HG03039 (cell line): ENCODE data around the gene PCDHA10.
"Not testable (repeated sequence)": the region's sequence is repeated elsewhere in the genome, so short reads cannot be mapped to it uniquely, and the experiment has no call there.

Source experiments
- ATAC-seq: cut with Tn5 transposase; IDR thresholded peaks from one replicate; pipeline ENCODE4 v1.9.1; 2021; ENCODE audit warnings: mild to moderate bottlenecking, moderate library complexity; ENCODE audit not compliant: unreplicated experiment

PCDHA10 gene, protein sequence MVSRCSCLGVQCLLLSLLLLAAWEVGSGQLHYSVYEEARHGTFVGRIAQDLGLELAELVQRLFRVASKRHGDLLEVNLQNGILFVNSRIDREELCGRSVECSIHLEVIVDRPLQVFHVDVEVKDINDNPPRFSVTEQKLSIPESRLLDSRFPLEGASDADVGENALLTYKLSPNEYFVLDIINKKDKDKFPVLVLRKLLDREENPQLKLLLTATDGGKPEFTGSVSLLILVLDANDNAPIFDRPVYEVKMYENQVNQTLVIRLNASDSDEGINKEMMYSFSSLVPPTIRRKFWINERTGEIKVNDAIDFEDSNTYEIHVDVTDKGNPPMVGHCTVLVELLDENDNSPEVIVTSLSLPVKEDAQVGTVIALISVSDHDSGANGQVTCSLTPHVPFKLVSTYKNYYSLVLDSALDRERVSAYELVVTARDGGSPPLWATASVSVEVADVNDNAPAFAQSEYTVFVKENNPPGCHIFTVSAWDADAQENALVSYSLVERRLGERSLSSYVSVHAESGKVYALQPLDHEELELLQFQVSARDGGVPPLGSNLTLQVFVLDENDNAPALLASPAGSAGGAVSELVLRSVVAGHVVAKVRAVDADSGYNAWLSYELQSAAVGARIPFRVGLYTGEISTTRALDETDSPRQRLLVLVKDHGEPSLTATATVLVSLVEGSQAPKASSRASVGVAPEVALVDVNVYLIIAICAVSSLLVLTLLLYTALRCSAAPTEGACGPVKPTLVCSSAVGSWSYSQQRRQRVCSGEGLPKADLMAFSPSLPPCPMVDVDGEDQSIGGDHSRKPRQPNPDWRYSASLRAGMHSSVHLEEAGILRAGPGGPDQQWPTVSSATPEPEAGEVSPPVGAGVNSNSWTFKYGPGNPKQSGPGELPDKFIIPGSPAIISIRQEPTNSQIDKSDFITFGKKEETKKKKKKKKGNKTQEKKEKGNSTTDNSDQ

DNA sequence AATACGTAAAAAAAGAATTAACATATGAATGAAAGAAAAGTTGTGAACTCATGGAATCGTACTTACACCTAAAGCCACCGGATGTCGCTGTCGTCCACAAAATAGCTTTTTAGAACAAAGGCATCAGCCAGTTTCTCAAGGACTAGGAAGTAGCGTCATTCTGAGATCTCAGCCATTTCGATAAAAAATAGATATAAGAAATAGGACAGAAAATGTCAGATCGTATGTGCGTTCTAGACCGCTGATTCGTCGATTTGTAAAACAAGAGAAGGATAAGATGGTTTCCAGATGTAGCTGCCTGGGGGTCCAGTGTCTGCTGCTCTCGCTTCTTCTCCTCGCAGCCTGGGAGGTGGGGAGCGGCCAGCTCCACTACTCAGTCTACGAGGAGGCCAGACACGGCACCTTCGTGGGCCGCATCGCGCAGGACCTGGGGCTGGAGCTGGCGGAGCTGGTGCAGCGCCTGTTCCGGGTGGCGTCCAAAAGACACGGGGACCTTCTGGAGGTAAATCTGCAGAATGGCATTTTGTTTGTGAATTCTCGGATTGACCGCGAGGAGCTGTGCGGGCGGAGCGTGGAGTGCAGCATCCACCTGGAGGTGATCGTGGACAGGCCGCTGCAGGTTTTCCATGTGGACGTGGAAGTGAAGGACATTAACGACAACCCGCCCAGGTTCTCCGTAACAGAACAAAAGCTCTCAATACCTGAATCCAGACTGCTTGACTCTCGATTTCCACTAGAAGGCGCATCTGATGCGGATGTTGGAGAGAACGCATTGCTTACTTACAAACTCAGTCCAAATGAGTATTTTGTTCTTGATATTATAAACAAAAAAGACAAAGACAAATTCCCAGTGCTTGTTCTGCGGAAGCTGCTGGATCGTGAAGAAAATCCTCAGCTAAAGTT lies at the start of gene PCDHA10:
Gene PCDHA10 (plus strand): TSS at position 126 of the 903 bp plus-strand sequence. CDS start 152 bp downstream, at position 278.
- ATAC-seq = no peak

DNA sequence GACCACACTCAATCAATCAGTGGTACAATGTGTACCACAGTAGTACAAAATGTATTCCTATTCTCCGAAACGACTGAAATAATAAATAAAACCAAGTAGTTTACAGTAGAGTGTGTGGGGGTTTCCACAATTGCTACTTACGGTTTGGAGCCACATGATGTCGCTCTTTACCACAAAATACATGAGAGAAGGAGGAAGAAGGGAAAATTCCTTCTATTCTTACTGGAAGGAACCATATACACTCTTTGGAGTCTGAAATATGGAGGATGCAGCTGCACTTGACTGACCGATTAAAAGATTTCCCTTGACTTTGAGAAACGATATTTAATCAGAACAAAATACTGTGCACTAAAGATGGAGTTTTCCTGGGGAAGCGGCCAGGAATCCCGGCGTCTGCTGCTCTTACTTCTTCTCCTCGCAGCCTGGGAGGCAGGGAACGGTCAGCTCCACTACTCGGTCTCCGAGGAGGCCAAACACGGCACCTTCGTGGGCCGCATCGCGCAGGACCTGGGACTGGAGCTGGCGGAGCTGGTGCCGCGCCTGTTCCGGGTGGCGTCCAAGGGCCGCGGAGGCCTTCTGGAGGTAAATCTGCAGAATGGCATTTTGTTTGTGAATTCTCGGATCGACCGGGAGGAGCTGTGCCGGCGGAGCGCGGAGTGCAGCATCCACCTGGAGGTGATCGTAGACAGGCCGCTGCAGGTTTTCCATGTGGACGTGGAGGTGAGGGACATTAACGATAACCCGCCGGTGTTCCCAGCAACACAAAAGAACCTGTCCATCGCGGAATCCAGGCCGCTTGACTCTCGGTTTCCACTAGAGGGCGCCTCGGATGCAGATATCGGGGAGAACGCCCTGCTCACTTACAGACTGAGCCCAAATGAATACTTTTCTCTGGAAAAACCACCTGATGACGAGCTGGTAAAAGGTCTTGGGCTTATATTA lies 48.6 kb upstream of the PCDHA10 start, which contains the start of gene PCDHA4:
Gene PCDHA4 (plus strand): TSS at position 235 of the 942 bp plus-strand sequence.
- ATAC-seq = no peak

DNA sequence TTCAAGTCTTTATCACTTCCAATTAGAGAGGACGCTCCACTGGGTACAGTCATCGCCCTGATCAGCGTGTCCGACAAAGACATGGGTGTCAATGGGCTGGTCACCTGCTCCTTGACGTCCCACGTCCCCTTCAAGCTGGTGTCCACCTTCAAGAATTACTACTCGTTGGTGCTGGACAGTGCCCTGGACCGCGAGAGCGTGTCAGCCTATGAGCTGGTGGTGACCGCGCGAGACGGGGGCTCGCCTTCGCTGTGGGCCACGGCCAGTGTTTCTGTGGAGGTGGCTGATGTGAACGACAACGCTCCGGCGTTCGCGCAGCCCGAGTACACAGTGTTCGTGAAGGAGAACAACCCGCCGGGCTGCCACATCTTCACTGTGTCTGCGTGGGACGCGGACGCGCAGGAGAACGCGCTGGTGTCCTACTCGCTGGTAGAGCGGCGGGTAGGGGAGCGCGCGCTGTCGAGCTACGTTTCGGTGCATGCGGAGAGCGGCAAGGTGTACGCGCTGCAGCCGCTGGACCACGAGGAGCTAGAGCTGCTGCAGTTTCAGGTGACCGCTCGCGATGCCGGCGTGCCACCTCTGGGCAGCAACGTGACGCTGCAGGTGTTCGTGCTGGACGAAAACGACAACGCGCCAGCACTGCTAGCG lies 47.3 kb upstream of the PCDHA10 start:
- ATAC-seq = not testable (repeated sequence)

- ATAC-seq = no peak
These were observed 46.8 kb upstream of the PCDHA10 start for GRCh38 chr5:140808889-140809291.

DNA sequence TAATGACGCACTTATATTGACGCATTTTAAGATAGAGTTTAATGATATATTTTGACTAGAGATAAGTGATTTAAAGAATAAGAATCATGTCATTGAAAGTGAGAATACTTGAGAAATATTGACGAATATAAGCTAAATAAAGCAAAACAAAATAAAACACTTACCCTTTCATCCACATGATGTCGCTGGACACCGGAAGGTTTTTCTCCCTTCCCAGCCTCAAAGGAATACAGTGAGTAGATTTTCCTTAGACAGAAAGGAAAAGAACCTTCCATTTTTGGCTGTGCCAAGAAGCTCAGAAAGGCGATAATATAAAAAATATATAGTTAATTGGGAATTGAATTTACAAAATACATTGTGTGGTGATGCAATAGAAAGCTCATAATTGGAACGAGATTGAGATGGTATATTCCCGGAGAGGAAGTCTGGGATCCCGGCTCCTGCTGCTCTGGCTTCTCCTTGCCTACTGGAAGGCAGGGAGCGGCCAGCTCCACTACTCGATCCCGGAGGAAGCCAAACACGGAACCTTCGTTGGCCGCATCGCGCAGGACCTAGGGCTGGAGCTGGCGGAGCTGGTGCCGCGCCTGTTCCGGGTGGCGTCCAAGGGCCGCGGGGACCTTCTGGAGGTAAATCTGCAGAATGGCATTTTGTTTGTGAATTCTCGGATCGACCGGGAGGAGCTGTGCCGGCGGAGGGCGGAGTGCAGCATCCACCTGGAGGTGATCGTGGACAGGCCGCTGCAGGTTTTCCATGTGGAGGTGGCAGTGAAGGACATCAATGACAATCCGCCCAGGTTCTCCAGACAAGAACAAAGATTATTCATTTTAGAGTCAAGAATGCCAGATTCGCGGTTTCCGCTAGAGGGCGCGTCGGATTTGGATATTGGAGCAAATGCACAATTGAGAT lies 34.1 kb upstream of the PCDHA10 start, which contains the start of gene PCDHA5:
Gene PCDHA5 (plus strand): TSS at position 239 of the 906 bp plus-strand sequence.
- no peak for ATAC-seq

- no peak for ATAC-seq
These were observed 33.4 kb upstream of the PCDHA10 start for GRCh38 chr5:140822281-140822629.

DNA sequence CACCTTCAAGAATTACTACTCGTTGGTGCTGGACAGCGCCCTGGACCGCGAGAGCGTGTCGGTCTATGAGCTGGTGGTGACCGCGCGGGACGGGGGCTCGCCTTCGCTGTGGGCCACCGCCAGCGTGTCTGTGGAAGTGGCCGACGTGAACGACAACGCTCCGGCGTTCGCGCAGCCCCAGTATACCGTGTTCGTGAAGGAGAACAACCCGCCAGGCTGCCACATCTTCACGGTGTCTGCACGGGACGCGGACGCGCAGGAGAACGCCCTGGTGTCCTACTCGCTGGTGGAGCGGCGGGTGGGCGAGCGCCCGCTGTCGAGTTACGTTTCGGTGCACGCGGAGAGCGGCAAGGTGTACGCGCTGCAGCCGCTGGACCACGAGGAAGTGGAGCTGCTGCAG lies 32.7 kb upstream of the PCDHA10 start:
- not testable (repeated sequence) for ATAC-seq

DNA sequence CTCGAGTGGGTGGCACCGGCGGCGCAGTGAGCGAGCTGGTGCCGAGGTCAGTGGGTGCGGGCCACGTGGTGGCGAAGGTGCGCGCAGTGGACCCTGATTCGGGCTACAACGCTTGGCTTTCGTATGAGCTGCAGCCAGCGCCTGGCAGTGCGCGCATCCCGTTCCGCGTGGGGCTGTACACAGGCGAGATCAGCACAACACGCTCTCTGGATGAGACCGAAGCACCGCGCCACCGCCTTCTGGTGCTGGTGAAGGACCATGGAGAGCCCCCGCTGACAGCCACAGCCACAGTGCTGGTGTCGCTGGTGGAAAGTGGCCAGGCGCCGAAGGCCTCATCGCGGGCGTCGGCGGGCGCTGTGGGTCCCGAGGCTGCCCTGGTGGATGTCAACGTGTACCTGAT lies 32.2 kb upstream of the PCDHA10 start:
- ATAC-seq = no peak

DNA sequence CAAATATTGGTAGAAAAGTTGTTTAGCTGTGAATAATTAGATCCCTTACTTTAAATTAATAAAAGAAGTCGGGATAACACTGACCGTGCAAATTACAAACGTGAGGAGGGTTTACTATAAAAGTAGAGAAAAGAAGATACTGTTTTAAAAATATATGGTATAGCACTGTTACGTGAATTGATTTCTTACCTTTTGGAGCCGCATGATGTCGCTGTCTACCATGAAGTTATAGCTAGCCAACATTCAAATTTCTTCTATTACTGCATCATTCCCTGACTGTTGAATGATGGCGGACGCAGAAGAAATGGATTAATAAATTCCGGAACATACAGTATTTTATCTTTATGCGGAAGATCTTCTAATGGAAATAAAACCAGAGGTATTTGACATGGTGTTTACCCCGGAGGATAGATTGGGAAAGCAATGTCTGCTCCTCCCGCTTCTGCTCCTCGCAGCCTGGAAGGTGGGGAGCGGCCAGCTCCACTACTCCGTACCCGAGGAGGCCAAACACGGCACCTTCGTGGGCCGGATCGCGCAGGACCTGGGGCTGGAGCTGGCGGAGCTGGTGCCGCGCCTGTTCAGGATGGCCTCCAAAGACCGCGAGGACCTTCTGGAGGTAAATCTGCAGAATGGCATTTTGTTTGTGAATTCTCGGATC lies 27.9 kb upstream of the PCDHA10 start, which contains the start of gene PCDHA6:
Gene PCDHA6 (plus strand): TSS at position 257 of the 658 bp plus-strand sequence. CDS start 132 bp downstream, at position 389.
- ATAC-seq = no peak

GRCh38 chr5:140828362-140828737 lies 27.3 kb upstream of the PCDHA10 start:
- ATAC-seq = no peak

- ATAC-seq = not testable (repeated sequence)
These were observed 25.9 kb upstream of the PCDHA10 start for GRCh38 chr5:140829511-140830501.

GRCh38 chr5:140833993-140834392 lies 21.7 kb upstream of the PCDHA10 start, which contains the start of gene PCDHA7:
Gene PCDHA7, plus strand, starts transcription at chr5:140834269. Its CDS starts 115 bp downstream, at chr5:140834384.
- no peak for ATAC-seq

DNA sequence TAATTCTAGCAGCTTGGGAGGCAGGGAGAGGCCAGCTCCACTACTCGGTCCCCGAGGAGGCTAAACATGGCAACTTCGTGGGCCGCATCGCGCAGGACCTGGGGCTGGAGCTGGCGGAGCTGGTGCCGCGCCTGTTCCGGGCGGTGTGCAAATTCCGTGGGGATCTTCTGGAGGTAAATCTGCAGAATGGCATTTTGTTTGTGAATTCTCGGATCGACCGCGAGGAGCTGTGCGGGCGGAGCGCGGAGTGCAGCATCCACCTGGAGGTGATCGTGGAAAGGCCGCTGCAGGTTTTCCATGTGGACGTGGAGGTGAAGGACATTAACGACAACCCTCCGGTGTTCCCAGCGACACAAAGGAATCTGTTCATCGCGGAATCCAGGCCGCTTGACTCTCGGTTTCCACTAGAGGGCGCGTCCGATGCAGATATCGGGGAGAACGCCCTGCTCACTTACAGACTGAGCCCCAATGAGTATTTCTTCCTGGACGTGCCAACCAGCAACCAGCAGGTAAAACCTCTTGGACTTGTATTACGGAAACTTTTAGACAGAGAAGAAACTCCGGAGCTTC lies 21.2 kb upstream of the PCDHA10 start:
- not testable (repeated sequence) for ATAC-seq

DNA sequence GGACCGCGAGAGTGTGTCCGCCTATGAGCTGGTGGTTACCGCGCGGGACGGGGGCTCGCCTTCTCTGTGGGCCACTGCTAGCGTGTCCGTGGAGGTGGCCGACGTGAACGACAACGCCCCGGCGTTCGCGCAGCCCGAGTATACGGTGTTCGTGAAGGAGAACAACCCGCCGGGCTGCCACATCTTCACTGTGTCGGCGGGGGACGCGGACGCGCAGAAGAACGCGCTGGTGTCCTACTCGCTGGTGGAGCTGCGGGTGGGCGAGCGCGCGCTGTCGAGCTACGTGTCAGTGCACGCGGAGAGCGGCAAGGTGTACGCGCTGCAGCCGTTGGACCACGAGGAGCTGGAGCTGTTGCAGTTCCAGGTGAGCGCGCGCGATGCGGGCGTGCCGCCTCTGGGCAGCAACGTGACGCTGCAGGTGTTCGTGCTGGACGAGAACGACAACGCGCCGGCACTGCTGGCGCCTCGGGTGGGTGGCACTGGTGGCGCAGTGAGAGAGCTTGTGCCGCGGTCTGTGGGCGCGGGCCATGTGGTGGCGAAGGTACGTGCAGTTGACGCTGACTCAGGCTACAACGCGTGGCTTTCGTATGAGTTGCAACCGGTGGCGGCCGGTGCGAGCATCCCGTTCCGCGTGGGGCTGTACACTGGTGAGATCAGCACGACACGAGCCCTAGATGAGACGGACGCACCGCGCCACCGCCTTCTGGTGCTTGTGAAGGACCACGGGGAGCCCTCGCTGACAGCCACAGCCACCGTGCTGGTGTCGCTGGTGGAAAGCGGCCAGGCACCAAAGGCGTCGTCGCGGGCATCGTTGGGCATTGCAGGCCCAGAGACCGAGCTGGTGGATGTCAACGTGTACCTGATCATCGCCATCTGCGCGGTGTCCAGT lies 19.8 kb upstream of the PCDHA10 start:
- ATAC-seq = no peak
